ENCODE measurements around the gene P2RX4.
"Not testable (repeated sequence)": the region's sequence is repeated elsewhere in the genome, so short reads cannot be mapped to it uniquely, and the experiment has no call there.

GRCh38 chr12:121226871-121227270 lies 16.9 kb downstream of the P2RX4 start:
- TF ChIP-seq POLR2A, CTCF (IDR thresholded peaks at IDR 0.05): not testable (repeated sequence)

Measured in heart left ventricle (tissue), 13 donors.